ENCODE results near the gene HSF5. TPM values are rescaled to one million over a fixed set of nuclear protein-coding genes. Genes with fewer than 3 reads are reported as not detected.

HSF5 gene
- total RNA-seq, 1 experiment from 2014 or later = not detected

DNA sequence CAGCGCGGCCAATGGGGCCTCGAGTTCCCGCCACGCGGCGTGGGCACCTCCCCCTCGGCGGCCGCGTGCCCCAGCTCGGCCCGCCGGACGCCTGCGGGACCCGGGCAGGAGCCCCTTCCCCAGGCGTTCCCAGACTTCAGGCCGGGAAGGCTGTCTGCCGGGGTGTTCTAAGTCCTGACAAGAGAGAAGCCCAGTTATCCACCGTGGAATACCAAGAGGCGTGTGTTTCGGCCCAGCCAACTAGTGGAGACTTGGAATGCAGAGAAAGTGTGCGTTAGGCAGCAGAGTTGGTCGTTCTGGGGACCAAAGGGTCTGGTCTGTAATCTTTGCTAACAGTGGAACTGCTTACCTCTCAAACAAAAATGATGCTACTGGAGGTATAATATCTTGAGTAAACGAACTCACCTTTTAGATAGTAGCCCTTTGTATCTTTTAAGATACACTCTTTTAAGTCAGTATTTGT is 251 bp upstream of the HSF5 start:
- intact Hi-C loops (cut with micrococcal nuclease) = no loop called here
- RAD21 ChIA-PET (ENCODE audit: low non-redundant PET in 1 of 2, low total read pairs in 2 of 2, uncharacterized antibody in 2 of 2, unreplicated experiment in 2 of 2) = no interaction called here
- no peak overlapping the region for H3K4me2 ChIP-seq (ENCODE audit: low read length)
- no peak overlapping the region for H3K27ac ChIP-seq (ENCODE audit: low read depth, low read length)
- no peaks in the 10 kb centered on the region for H3K27me3 ChIP-seq (ENCODE audit: insufficient read depth, low read length)
- peaks cover 25 to 27% of the 10 kb centered on the region in 2 experiments; a peak in 3 of 4 replicates for H3K36me3 ChIP-seq (ENCODE audit: control insufficient read depth in 1 of 2, insufficient read depth in 2 of 2, low read length in 2 of 2)
- no peaks in the 10 kb centered on the region for H4K20me1 ChIP-seq (ENCODE audit: insufficient read depth)
- H3K9me2 ChIP-seq (ENCODE audit: insufficient read depth) = no peaks in the 10 kb centered on the region
- BruUV-seq (replicated peaks) = no TSS peak
- H3K79me2 ChIP-seq (ENCODE audit: insufficient read depth, low read length) = no peaks in the 10 kb centered on the region
- no peak for TF ChIP-seq EZH2phosphoT487 (IDR thresholded peaks at IDR 0.05; ENCODE audit: borderline replicate concordance)
- ATAC-seq (no peak), DNase-seq (ENCODE audit: low read depth, low spot score) (no peak)
- no peak overlapping the region for H3K9ac ChIP-seq (ENCODE audit: low read length)
- H2AFZ ChIP-seq (ENCODE audit: low read depth, low read length, poor library complexity, severe bottlenecking) = no peak overlapping the region
- no peaks in the 10 kb centered on the region for H3K9me3 ChIP-seq (ENCODE audit: control insufficient read depth in 1 of 2, insufficient read depth in 1 of 2, low read depth in 1 of 2, low read length in 2 of 2)
- no peaks in the 10 kb centered on the region for H3K4me1 ChIP-seq (ENCODE audit: control insufficient read depth in 1 of 2, insufficient read depth in 2 of 2, low read length in 2 of 2)
- POLR2A ChIA-PET = interaction anchor here (0.6 kb wide), 1 partner anchor 83 kb away, joined by 3 read pairs; no protein-coding TSS in a partner anchor
- no peak overlapping the region for H3K4me3 ChIP-seq (replicated peaks in 1 of 2; ENCODE audit: low read depth in 1 of 2, low read length in 2 of 2)
- CTCF ChIA-PET = no interaction called here

DNA sequence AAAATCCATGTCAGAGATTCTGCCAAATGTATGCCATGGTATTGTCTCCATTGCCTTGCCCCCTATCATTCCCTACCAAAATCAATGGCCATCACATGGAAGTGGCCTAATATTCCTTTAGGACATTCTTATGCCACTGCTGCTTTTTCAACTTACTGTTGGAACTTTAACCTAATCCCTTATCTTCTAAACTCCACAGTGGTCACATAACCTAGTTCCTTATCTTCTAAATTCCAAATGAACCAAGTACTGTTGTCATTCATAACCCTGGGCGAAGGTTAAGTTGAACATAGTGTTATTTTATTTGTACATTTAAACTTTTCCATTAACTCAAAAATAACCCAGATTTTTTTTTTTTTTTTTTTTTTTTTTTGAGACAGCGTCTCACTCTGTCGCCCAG is 3.6 kb downstream of the HSF5 start:
- Histone ChIP-seq H3K9me3 (ENCODE audit: control insufficient read depth in 1 of 2, insufficient read depth in 1 of 2, low read depth in 1 of 2, low read length in 2 of 2) (no peaks in the 10 kb centered on the region), H3K79me2 (ENCODE audit: insufficient read depth, low read length) (no peaks in the 10 kb centered on the region), H3K4me3 (replicated peaks in 1 of 2; ENCODE audit: low read depth in 1 of 2, low read length in 2 of 2) (no peak overlapping the region), H3K9me2 (ENCODE audit: insufficient read depth) (no peaks in the 10 kb centered on the region), H3K27ac (ENCODE audit: low read depth, low read length) (no peak overlapping the region), H3K4me1 (ENCODE audit: control insufficient read depth in 1 of 2, insufficient read depth in 2 of 2, low read length in 2 of 2) (no peaks in the 10 kb centered on the region), H4K20me1 (ENCODE audit: insufficient read depth) (no peaks in the 10 kb centered on the region), H3K27me3 (ENCODE audit: insufficient read depth, low read length) (no peaks in the 10 kb centered on the region), H2AFZ (ENCODE audit: low read depth, low read length, poor library complexity, severe bottlenecking) (no peak overlapping the region), H3K4me2 (ENCODE audit: low read length) (no peak overlapping the region), H3K36me3 (ENCODE audit: control insufficient read depth in 1 of 2, insufficient read depth in 2 of 2, low read length in 2 of 2) (peaks cover 0 to 4% of the 10 kb centered on the region in 2 experiments; a peak in 1 of 4 replicates), H3K9ac (ENCODE audit: low read length) (no peak overlapping the region)
- DNase-seq (ENCODE audit: low read depth, low spot score) = no peak
- ChIA-PET CTCF (no interaction called here), POLR2A (no interaction called here), RAD21 (ENCODE audit: low non-redundant PET in 1 of 2, low total read pairs in 2 of 2, uncharacterized antibody in 2 of 2, unreplicated experiment in 2 of 2) (no interaction called here)
- TF ChIP-seq, protein P1, sequence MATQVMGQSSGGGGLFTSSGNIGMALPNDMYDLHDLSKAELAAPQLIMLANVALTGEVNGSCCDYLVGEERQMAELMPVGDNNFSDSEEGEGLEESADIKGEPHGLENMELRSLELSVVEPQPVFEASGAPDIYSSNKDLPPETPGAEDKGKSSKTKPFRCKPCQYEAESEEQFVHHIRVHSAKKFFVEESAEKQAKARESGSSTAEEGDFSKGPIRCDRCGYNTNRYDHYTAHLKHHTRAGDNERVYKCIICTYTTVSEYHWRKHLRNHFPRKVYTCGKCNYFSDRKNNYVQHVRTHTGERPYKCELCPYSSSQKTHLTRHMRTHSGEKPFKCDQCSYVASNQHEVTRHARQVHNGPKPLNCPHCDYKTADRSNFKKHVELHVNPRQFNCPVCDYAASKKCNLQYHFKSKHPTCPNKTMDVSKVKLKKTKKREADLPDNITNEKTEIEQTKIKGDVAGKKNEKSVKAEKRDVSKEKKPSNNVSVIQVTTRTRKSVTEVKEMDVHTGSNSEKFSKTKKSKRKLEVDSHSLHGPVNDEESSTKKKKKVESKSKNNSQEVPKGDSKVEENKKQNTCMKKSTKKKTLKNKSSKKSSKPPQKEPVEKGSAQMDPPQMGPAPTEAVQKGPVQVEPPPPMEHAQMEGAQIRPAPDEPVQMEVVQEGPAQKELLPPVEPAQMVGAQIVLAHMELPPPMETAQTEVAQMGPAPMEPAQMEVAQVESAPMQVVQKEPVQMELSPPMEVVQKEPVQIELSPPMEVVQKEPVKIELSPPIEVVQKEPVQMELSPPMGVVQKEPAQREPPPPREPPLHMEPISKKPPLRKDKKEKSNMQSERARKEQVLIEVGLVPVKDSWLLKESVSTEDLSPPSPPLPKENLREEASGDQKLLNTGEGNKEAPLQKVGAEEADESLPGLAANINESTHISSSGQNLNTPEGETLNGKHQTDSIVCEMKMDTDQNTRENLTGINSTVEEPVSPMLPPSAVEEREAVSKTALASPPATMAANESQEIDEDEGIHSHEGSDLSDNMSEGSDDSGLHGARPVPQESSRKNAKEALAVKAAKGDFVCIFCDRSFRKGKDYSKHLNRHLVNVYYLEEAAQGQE (IDR thresholded peaks at IDR 0.05; ENCODE audit: low read depth) = no peak
- TF ChIP-seq EZH2 (IDR thresholded peaks at IDR 0.05) (no peak), ZNF274 (IDR thresholded peaks at IDR 0.05; ENCODE audit: low read depth, low read length) (no peak), EGR1 (IDR thresholded peaks at IDR 0.05; ENCODE audit: low read depth) (no peak), EZH2phosphoT487 (IDR thresholded peaks at IDR 0.05; ENCODE audit: borderline replicate concordance) (no peak)
- TF ChIP-seq, protein P2, sequence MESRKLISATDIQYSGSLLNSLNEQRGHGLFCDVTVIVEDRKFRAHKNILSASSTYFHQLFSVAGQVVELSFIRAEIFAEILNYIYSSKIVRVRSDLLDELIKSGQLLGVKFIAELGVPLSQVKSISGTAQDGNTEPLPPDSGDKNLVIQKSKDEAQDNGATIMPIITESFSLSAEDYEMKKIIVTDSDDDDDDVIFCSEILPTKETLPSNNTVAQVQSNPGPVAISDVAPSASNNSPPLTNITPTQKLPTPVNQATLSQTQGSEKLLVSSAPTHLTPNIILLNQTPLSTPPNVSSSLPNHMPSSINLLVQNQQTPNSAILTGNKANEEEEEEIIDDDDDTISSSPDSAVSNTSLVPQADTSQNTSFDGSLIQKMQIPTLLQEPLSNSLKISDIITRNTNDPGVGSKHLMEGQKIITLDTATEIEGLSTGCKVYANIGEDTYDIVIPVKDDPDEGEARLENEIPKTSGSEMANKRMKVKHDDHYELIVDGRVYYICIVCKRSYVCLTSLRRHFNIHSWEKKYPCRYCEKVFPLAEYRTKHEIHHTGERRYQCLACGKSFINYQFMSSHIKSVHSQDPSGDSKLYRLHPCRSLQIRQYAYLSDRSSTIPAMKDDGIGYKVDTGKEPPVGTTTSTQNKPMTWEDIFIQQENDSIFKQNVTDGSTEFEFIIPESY (IDR thresholded peaks at IDR 0.05; ENCODE audit: extremely low read depth, insufficient replicate concordance, low read length) = no peak
- TF ChIP-seq, protein P3, sequence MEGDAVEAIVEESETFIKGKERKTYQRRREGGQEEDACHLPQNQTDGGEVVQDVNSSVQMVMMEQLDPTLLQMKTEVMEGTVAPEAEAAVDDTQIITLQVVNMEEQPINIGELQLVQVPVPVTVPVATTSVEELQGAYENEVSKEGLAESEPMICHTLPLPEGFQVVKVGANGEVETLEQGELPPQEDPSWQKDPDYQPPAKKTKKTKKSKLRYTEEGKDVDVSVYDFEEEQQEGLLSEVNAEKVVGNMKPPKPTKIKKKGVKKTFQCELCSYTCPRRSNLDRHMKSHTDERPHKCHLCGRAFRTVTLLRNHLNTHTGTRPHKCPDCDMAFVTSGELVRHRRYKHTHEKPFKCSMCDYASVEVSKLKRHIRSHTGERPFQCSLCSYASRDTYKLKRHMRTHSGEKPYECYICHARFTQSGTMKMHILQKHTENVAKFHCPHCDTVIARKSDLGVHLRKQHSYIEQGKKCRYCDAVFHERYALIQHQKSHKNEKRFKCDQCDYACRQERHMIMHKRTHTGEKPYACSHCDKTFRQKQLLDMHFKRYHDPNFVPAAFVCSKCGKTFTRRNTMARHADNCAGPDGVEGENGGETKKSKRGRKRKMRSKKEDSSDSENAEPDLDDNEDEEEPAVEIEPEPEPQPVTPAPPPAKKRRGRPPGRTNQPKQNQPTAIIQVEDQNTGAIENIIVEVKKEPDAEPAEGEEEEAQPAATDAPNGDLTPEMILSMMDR (IDR thresholded peaks at IDR 0.05 in 2 of 3, conservative IDR thresholded peaks at IDR 0.05 in 1 of 3; ENCODE audit: borderline replicate concordance in 1 of 3, insufficient read depth in 1 of 3, low read depth in 2 of 3, low read length in 2 of 3) = no peak
- no peak for ATAC-seq
- BruUV-seq (replicated peaks) = no TSS peak
- intact Hi-C loops (cut with micrococcal nuclease) = no loop called here
